ENCODE results near the gene DDX1.

- TF ChIP-seq, protein P1, sequence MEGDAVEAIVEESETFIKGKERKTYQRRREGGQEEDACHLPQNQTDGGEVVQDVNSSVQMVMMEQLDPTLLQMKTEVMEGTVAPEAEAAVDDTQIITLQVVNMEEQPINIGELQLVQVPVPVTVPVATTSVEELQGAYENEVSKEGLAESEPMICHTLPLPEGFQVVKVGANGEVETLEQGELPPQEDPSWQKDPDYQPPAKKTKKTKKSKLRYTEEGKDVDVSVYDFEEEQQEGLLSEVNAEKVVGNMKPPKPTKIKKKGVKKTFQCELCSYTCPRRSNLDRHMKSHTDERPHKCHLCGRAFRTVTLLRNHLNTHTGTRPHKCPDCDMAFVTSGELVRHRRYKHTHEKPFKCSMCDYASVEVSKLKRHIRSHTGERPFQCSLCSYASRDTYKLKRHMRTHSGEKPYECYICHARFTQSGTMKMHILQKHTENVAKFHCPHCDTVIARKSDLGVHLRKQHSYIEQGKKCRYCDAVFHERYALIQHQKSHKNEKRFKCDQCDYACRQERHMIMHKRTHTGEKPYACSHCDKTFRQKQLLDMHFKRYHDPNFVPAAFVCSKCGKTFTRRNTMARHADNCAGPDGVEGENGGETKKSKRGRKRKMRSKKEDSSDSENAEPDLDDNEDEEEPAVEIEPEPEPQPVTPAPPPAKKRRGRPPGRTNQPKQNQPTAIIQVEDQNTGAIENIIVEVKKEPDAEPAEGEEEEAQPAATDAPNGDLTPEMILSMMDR (IDR thresholded peaks at IDR 0.05; ENCODE audit: insufficient read depth, low read length), result no peak
- TF ChIP-seq POLR2AphosphoS5 (IDR thresholded peaks at IDR 0.05; ENCODE audit: low read depth), result no peak
These were observed 48.6 kb upstream of the DDX1 start for GRCh38 chr2:15543053-15543452.

Data from HL-60 (cell line).